Glutamatergic neuron (in vitro differentiated cells): ENCODE data around the gene LRP1B. TPM values are rescaled to one million over a fixed set of nuclear protein-coding genes. Genes with fewer than 3 reads are reported as not detected.

Source experiments
- DNase-seq: peaks from one replicate; pipeline ENCODE4 v3.0.0; 2022
- H3K27ac Mint-ChIP-seq: one replicate; pipeline ENCODE4 v1.8.0; 2020; ENCODE audit warnings: mild to moderate bottlenecking, mixed read lengths, inconsistent platforms; ENCODE audit not compliant: unreplicated experiment
- H3K27me3 Mint-ChIP-seq: one replicate; pipeline ENCODE4 v1.8.0; 2020; ENCODE audit warnings: mild to moderate bottlenecking, moderate library complexity, mixed read lengths, inconsistent platforms; ENCODE audit not compliant: unreplicated experiment
- H3K36me3 Mint-ChIP-seq: one replicate; pipeline ENCODE4 v1.8.0; 2020; ENCODE audit warnings: mild to moderate bottlenecking, mixed read lengths, inconsistent platforms; ENCODE audit not compliant: unreplicated experiment
- H3K4me1 Mint-ChIP-seq: one replicate; pipeline ENCODE4 v1.8.0; 2020; ENCODE audit warnings: mild to moderate bottlenecking, low read depth, mixed read lengths, inconsistent platforms; ENCODE audit not compliant: unreplicated experiment
- H3K4me3 Mint-ChIP-seq: one replicate; pipeline ENCODE4 v1.8.0; 2020; ENCODE audit warnings: mild to moderate bottlenecking, mixed read lengths, inconsistent platforms; ENCODE audit not compliant: unreplicated experiment
- H3K9me3 Mint-ChIP-seq: one replicate; pipeline ENCODE4 v1.8.0; 2020; ENCODE audit warnings: mild to moderate bottlenecking, moderate library complexity, mixed read lengths, inconsistent platforms; ENCODE audit not compliant: unreplicated experiment
- total RNA-seq: library from RNA; stranded (reverse); fragmentation: NEBNext Ultra II Directional; extraction: Animal tissue kit (Norgen Biotek cat#: 25700); gene quantifications from one replicate; pipeline ENCODE4 v1.2.1, GENCODE V29; 2021; ENCODE audit not compliant: unreplicated experiment
- TF ChIP-seq, protein P1 (sequence below): fragments of 200-600 bp; sonication (generic); IDR thresholded peaks from one replicate; pipeline ENCODE4 v1.5.0; 2021; ENCODE audit not compliant: partially characterized antibody, unreplicated experiment

Gene LRP1B
- total RNA-seq, 1 donor from 2014 or later = 28.7 TPM

DNA sequence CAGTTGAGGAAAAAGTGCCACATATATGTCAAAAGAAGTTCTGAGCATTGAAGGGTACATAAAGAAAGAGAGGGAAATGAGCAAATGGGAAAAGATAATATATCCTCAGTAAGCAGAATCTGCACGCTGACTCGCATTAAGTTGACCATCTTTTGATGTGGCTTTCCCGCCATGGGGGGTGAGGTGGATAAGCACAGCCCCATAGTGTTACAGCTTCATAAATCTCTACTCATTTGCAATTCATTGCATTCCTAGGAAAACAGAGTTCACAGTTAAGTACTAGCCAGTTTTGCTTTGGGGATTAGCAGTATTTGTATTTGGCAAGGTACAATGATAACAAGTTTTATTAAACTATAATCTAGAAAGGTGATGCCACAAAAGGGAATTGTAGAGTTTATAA, 814.2 kb downstream of the LRP1B start:
- TF ChIP-seq, protein P1, sequence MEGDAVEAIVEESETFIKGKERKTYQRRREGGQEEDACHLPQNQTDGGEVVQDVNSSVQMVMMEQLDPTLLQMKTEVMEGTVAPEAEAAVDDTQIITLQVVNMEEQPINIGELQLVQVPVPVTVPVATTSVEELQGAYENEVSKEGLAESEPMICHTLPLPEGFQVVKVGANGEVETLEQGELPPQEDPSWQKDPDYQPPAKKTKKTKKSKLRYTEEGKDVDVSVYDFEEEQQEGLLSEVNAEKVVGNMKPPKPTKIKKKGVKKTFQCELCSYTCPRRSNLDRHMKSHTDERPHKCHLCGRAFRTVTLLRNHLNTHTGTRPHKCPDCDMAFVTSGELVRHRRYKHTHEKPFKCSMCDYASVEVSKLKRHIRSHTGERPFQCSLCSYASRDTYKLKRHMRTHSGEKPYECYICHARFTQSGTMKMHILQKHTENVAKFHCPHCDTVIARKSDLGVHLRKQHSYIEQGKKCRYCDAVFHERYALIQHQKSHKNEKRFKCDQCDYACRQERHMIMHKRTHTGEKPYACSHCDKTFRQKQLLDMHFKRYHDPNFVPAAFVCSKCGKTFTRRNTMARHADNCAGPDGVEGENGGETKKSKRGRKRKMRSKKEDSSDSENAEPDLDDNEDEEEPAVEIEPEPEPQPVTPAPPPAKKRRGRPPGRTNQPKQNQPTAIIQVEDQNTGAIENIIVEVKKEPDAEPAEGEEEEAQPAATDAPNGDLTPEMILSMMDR = no peak
- H3K4me1 Mint-ChIP-seq = no peaks in the 10 kb centered on the region
- no peaks in the 10 kb centered on the region for H3K36me3 Mint-ChIP-seq
- no peaks in the 10 kb centered on the region for H3K27me3 Mint-ChIP-seq
- no peaks in the 10 kb centered on the region for H3K9me3 Mint-ChIP-seq
- DNase-seq = no peak
- H3K4me3 Mint-ChIP-seq = no peak overlapping the region
- H3K27ac Mint-ChIP-seq = no peak overlapping the region

DNA sequence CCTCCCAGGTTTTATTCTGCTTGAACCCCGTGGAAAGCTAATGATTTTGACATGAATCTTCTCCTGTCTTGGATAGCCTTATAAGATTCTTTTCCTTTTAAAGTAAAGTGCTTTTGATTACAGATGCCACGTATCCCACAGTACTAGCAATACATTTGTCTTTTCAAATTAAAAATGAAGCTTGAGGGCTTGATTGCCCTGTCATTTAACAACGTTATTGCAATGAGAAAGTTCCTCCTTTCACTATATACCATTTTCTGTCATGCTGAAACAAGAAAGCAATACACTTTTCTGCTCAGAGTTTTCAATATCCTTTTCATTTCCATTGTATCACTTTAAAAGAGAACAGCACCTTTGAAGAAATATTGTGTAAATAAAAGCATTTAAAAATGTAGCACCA, 814.7 kb downstream of the LRP1B start:
- Mint-ChIP-seq H3K4me3 (no peak overlapping the region), H3K4me1 (no peaks in the 10 kb centered on the region), H3K36me3 (no peaks in the 10 kb centered on the region), H3K9me3 (no peaks in the 10 kb centered on the region), H3K27me3 (no peaks in the 10 kb centered on the region), H3K27ac (no peak overlapping the region)
- TF ChIP-seq, protein P1 = no peak
- no peak for DNase-seq

DNA sequence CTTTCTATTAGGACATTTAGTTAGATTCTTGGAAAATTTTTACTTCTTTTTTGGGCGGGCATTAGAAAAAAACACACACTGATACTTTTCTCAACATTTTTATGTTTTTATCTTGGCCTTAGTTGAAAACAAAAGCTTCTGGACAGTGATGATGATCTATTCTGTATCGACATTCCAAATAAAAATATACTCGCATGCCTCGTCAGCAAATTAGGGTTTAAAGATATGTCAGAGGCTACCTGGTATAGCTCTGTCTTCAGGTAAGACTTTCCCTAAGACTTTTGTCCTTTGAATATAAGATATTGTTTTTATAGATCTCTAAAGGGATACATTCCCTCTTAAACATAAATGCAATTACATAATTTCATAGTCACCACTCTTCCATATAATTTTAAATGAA, 816.8 kb downstream of the LRP1B start:
- Mint-ChIP-seq H3K4me3 (no peak overlapping the region), H3K27ac (no peak overlapping the region), H3K9me3 (no peaks in the 10 kb centered on the region), H3K27me3 (no peaks in the 10 kb centered on the region), H3K4me1 (no peaks in the 10 kb centered on the region), H3K36me3 (no peaks in the 10 kb centered on the region)
- TF ChIP-seq, protein P1 = no peak
- no peak for DNase-seq

DNA sequence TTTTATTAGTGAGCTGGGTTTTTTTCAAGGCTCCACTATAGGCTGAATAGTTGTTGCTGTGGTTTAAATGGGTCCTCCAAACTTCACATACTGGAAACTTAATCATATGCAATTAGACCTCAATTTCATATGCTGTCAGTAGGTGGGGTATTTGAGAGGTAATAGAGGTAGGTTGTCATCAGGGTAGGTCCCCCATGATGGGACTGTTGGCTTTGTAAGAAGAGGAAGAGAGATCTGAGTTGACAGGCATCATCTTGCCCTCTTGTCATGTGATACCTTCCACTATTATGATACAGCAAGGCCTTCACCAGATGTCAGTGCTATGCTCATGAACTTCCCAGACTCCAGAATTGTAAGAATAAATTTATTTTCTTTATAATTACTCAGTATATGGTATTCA, 819.4 kb downstream of the LRP1B start:
- Mint-ChIP-seq H3K9me3 (peaks cover 2% of the 10 kb centered on the region), H3K36me3 (no peaks in the 10 kb centered on the region), H3K27me3 (peaks cover 2% of the 10 kb centered on the region), H3K4me1 (no peaks in the 10 kb centered on the region), H3K27ac (no peak overlapping the region), H3K4me3 (no peak overlapping the region)
- DNase-seq = no peak
- TF ChIP-seq, protein P1 = no peak

DNA sequence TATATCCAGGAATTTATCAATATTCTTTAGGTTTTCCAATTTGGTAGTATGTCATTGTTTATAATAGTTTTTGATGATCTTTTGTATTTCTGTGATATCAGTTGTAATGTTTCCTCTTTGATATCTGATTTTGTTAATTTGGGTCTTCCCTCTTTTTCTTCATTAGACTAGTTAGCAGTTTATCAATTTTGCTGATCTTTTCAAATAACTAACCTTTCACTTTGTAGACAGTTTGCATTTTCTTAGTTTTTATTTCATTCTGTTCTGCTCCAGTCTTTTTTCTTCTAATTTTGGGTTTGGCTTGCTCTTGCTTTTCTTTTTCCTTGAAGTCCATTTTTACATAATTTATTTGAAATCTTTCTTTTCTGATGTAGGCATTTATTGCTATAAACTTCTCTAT, 824.4 kb downstream of the LRP1B start:
- H3K4me3 Mint-ChIP-seq = no peak overlapping the region
- H3K36me3 Mint-ChIP-seq = no peaks in the 10 kb centered on the region
- peaks cover 2% of the 10 kb centered on the region for H3K9me3 Mint-ChIP-seq
- no peak for DNase-seq
- H3K4me1 Mint-ChIP-seq = no peaks in the 10 kb centered on the region
- TF ChIP-seq, protein P1 = no peak
- no peak overlapping the region for H3K27ac Mint-ChIP-seq
- H3K27me3 Mint-ChIP-seq = peaks cover 2% of the 10 kb centered on the region
